K562 (cell line): ENCODE data around the gene VWA8. TPM values are rescaled to one million over a fixed set of nuclear protein-coding genes. Genes with fewer than 3 reads are reported as not detected.

Experiments
- CBX1 ChIP-seq: sonication (generic); IDR thresholded peaks from 2 replicates; pipeline ENCODE4 v1.6.1; 2016; ENCODE audit warnings: antibody characterized with exemption, low read depth, mild to moderate bottlenecking
- HMBOX1 ChIP-seq: sonication (generic); IDR thresholded peaks from 2 replicates; pipeline ENCODE4 v1.6.1; 2016
- KAT7 ChIP-seq: sonication (generic); formaldehyde crosslinking; IDR thresholded peaks from 2 replicates; pipeline ENCODE4 v1.8.0; 2022; ENCODE audit warnings: missing genetic modification reagents, mild to moderate bottlenecking, borderline replicate concordance
- MAFK ChIP-seq: IDR thresholded peaks from 2 replicates; pipeline ENCODE4 v1.6.1; 2011; ENCODE audit warnings: low read length, improper control_type of control experiment
- MGA ChIP-seq: fragments of 450-650 bp; IDR thresholded peaks from 2 replicates; pipeline ENCODE4 v1.6.1; 2016; ENCODE audit warnings: mild to moderate bottlenecking, moderate library complexity
- TBL1XR1 ChIP-seq, 2 experiments: IDR thresholded peaks; 2 replicates each; pipeline ENCODE4 v1.6.1; 2012; ENCODE audit warnings: improper control_type of control experiment in 2 of 2, low read length in 2 of 2, mild to moderate bottlenecking in 1 of 2
- TRIM24 ChIP-seq, 2 experiments: fragments of 450-650 bp; IDR thresholded peaks; 2 replicates each; pipeline ENCODE4 v1.6.1; 2016
- ZFX ChIP-seq: sonication (generic); formaldehyde crosslinking; IDR thresholded peaks from 2 replicates; pipeline ENCODE4 v1.8.0; 2022; ENCODE audit warnings: mild to moderate bottlenecking, missing genetic modification reagents, moderate library complexity
- ZNF41 ChIP-seq: fragments of 250-450 bp; sonication (Bioruptor Pico); conservative IDR thresholded peaks from 2 replicates; pipeline ENCODE4 v1.4.0; 2020; ENCODE audit warnings: mild to moderate bottlenecking
- ZNF695 ChIP-seq: fragments of 450-650 bp; formaldehyde crosslinking; IDR thresholded peaks from 2 replicates; pipeline ENCODE4 v1.4.0; 2020; ENCODE audit warnings: mild to moderate bottlenecking, moderate library complexity
- polyA plus RNA-seq, 8 experiments: library from polyadenylated mRNA; depleted of rRNA in 4 of 8; stranded (reverse) in 5 of 8; unstranded in 3 of 8; fragments of >200 nt; fragmentation: Nextera tagmentation in 2 of 8; fragmentation: Illumina TruSeq in 1 of 8; extraction: Ambion mirVana in 2 of 8; extraction: Trizol in 1 of 8; gene quantifications; 2 replicates each; pipeline versions ENCODE4 v1.2.1 to v1.2.3, GENCODE V29; 2011 to 2014; ENCODE audit warnings: inconsistent platforms in 1 of 8, missing spikeins in 1 of 8
- total RNA-seq, 7 experiments: library from RNA; depleted of rRNA in 6 of 7; stranded (reverse); fragments of >200 nt in 6 of 7; fragmentation: Illumina TruSeq in 2 of 7; extraction: Trizol in 2 of 7; gene quantifications; 2 replicates each; pipeline versions ENCODE4 v1.2.1 to v1.2.3, GENCODE V29; 2011 to 2021; ENCODE audit warnings: low replicate concordance in 1 of 7
- TF ChIP-seq, protein P1 (sequence below): IDR thresholded peaks from 3 replicates; pipeline ENCODE4 v1.6.1; 2011; ENCODE audit warnings: borderline replicate concordance, mild to moderate bottlenecking; ENCODE audit not compliant: insufficient read length, insufficient read depth
- TF ChIP-seq, protein P2 (sequence below): fragments of 150-350 bp; IDR thresholded peaks from 2 replicates; pipeline ENCODE4 v1.6.1; 2014; ENCODE audit warnings: low read depth, mild to moderate bottlenecking, low read length, borderline replicate concordance

Gene VWA8
- total and polyA plus RNA-seq, 9 of the 15 experiments (the other 6 are each of a cell fraction or from before 2014, with no cell fraction given): 2.1 to 18.5 (median 13.3) TPM

DNA sequence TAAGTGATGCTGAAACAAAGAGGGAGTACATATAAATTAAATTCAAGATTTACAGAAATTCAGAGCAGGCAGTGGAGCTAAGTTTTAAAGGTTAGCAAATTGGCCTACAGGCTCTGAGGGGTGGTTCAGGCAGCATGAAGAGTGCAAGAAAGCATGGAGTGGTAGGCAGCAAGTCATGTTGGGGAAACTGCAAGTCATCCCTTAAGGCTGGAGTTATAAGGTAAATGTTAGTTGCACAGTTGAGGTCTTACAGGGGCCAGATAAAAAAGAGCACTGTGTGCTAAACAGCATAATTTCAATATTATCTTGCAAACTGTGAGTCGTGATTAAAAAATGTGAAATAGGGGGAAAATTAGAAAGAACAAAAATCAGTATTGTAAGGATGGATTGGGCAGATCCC is 106.2 kb downstream of the VWA8 start (continued):
- TF ChIP-seq MGA (0 out of 2 replicates have a peak, but pooled peaks have one; percentile 19), ZNF695 (CRISPR knock-in tag) (no peak), CBX1 (no peak), ZFX (no peak), TBL1XR1 (IDR thresholded peaks at IDR 0.05; ENCODE audit: low read length in 2 of 2) (no peak), TRIM24 (IDR thresholded peaks at IDR 0.05) (no peak), HMBOX1 (no peak), MAFK (peak; percentile 23; the same call in 1 of the 2 replicates), KAT7 (CRISPR knock-in tag) (no peak), ZNF41 (CRISPR knock-in tag) (no peak)
- TF ChIP-seq, protein P1, sequence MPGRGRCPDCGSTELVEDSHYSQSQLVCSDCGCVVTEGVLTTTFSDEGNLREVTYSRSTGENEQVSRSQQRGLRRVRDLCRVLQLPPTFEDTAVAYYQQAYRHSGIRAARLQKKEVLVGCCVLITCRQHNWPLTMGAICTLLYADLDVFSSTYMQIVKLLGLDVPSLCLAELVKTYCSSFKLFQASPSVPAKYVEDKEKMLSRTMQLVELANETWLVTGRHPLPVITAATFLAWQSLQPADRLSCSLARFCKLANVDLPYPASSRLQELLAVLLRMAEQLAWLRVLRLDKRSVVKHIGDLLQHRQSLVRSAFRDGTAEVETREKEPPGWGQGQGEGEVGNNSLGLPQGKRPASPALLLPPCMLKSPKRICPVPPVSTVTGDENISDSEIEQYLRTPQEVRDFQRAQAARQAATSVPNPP: no peak
- TF ChIP-seq, protein P2, sequence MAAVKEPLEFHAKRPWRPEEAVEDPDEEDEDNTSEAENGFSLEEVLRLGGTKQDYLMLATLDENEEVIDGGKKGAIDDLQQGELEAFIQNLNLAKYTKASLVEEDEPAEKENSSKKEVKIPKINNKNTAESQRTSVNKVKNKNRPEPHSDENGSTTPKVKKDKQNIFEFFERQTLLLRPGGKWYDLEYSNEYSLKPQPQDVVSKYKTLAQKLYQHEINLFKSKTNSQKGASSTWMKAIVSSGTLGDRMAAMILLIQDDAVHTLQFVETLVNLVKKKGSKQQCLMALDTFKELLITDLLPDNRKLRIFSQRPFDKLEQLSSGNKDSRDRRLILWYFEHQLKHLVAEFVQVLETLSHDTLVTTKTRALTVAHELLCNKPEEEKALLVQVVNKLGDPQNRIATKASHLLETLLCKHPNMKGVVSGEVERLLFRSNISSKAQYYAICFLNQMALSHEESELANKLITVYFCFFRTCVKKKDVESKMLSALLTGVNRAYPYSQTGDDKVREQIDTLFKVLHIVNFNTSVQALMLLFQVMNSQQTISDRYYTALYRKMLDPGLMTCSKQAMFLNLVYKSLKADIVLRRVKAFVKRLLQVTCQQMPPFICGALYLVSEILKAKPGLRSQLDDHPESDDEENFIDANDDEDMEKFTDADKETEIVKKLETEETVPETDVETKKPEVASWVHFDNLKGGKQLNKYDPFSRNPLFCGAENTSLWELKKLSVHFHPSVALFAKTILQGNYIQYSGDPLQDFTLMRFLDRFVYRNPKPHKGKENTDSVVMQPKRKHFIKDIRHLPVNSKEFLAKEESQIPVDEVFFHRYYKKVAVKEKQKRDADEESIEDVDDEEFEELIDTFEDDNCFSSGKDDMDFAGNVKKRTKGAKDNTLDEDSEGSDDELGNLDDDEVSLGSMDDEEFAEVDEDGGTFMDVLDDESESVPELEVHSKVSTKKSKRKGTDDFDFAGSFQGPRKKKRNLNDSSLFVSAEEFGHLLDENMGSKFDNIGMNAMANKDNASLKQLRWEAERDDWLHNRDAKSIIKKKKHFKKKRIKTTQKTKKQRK: no peak
